ENCODE results near the gene RNF17. TPM values are rescaled to one million over a fixed set of nuclear protein-coding genes. Genes with fewer than 3 reads are reported as not detected.
A peak's percentile ranks its signal among the peaks of the same experiment; 100 is the strongest.
"Not testable (repeated sequence)": the region's sequence is repeated elsewhere in the genome, so short reads cannot be mapped to it uniquely, and the experiment has no call there.

RNF17 gene
- total RNA-seq, 1 experiment from 2014 or later = not detected

DNA sequence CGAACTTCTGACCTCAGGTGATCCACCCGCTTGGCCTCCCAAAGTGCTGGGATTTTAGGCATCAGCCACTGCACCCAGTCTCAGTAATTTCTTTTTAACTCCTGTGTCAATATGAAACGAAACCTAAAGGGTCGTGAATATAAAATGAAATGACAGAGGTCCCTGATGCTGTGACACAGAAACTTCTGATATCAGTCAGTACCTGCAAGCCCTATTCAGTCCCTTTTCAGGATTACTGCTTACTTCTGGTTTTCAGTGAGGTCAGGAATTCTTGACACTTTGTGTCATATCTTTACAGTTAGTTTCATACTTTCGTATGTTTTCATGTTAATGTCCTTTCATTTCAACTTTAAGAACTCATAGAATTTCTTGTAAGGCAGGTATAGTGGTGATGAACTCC lies 58.7 kb downstream of the RNF17 start:
- in situ Hi-C loops (cut with HindIII; ENCODE audit: low pct_unique_long_range_greater_than_20kb, low sequenced_read_pairs) = no loop called here
- no peak for DNase-seq (ENCODE audit: low read depth, low spot score)

DNA sequence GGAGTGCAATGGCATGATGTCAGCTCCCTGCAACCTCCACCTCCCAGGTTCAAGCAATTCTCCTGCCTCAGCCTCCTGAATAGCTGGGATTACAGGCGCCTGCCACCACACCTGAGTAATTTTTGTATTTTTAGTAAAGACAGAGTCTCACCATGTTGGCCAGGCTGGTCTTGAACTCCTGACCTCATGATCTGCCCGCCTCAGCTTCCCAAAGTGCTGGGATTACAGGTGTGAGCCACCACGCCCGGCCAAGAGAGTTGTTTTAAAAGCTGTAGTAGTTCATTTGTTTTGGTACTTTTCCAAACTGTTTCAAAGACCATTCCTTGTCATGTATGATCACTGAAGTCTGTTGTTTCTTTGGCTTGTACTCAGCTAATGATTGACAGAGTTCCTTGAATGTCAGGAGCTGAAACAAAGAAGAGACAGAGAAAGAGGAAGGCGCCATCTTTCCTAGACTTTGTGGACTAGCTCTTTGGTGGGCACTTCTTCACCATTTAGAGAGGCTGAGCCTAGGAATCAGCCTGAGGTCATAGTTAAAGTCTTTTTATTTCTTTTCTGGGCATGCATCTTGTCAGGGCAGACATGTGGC lies 59.2 kb downstream of the RNF17 start:
- in situ Hi-C loops (cut with HindIII; ENCODE audit: low pct_unique_long_range_greater_than_20kb, low sequenced_read_pairs); DNase-seq (ENCODE audit: low read depth, low spot score): not testable (repeated sequence)

DNA sequence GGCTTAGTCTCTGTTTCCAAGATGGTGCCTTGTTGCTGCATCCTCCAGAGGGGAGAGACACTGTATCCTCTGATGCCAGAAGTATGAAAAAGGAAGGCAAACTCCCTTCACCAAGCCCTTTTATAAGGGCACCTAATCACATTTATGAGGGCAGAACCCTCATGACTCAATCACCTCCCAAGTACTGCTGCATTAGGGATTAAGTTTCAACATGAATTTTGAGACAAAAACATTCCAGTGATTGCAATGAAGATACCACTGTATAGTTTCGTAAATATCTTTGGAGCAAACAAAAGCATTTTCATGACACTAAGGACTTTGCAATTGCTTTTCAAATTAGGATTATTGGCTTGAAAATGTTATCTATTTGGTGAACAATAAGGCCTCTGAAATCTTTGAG lies 63.8 kb downstream of the RNF17 start:
- in situ Hi-C loops (cut with HindIII; ENCODE audit: low pct_unique_long_range_greater_than_20kb, low sequenced_read_pairs) = no loop called here
- no peak for DNase-seq (ENCODE audit: low read depth, low spot score)

DNA sequence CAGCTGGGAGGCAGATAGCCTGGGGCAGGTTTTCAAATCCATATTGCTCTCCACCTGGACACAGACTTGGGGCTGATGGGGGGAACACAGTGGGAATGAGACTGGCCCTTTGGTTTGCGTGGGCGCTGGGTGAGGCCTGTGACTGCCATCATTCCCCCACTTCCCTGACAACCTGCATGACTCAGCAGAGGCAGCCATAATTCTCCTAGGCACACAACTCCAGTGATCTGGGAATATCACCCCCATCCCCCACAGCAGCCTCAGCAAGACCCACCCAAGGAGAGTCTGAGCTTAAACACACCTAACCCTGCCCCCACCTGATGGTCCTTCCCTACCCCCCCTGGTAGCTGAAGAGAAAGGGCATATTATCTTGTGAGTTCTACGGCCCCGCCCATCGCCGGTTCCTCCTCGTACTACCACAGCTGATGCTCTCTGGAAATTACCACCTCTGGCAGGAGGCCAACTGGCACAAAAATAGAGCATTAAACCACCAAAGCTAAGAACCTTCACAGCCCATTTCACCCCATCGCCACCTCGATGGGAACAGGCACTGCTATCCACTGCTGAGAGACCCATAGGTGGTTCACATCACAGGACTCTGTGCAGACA lies 71.0 kb downstream of the RNF17 start:
- no peak for DNase-seq (ENCODE audit: low read depth, low spot score)

DNA sequence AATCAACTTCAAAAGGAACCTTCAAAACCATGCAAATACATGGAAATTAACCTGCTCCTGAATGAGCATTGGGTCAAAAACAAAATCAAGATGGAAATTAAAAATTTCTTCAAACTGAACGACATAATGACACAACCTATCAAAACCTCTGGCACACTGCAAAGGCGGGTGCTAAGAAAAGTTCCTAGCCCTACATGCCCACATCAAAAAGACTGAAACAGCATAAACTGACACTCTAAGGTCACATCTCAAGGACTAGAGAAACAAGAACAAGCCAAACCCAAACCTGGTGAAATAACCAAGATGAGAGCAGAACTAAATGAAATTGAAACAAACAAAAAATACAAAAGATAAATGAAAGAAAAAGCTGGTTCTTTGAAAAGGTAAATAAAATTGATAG lies 73.6 kb downstream of the RNF17 start:
- in situ Hi-C loops (cut with HindIII; ENCODE audit: low pct_unique_long_range_greater_than_20kb, low sequenced_read_pairs); DNase-seq (ENCODE audit: low read depth, low spot score): not testable (repeated sequence)

More for the DNA sequence above, 71.0 kb downstream of the RNF17 start:
- in situ Hi-C loops (cut with HindIII; ENCODE audit: low pct_unique_long_range_greater_than_20kb, low sequenced_read_pairs) = no loop called here

DNA sequence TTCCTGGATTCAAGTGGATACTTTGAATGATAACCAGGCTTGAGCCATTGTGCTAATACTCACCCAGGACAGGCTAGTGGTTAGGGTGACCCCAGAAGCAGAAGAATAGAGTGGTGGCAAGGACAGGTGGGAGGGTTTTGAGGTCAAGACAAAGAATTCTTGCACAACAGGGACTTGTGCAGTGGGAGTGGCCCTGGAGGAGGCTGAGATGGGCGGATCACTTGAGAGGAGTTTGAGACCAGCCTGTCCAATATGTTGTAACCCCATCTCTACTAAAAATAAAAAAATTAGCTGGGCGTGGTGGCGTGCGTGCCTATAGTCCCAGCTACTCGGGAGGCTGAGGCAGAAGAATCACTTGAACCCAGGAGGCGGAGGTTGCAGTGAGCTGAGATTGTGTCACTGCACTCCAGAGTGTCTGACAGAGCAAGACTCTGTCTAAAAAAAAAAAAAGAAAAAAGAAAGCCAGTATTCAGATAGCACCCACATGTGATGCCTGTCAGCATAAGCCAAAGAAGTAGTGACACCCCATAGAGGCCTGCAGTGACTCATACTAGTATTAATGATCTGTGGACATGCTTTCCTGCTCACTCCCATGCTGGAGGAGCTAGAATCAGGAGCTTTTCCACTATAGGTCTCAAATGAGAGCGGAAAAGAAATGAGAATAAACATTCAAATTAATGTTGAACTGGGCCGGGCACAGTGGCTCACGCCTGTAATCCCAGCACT lies 78.7 kb downstream of the RNF17 start:
- in situ Hi-C loops (cut with HindIII; ENCODE audit: low pct_unique_long_range_greater_than_20kb, low sequenced_read_pairs) = no loop called here
- peak; percentile 33 for DNase-seq (ENCODE audit: low read depth, low spot score)

DNA sequence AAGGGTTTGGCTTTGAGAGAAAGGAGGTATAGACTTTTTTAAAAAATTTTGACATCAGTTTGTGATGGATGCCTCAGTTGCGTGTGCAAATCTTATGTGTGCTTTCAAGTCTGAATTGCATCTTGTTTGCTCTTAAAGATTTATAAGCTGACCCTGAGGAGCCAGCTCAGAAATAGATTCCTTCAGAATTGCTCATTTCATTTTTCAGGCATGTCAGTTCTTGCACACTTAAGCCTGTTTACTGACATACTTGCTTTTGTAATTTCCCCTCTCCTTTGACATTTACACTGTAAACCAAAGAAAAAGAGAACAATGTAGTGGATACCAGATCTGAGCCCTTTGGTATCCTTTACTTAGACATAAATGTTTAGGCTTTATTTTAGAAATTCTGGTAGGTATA lies 87.6 kb downstream of the RNF17 start:
- DNase-seq (ENCODE audit: low read depth, low spot score) = no peak
- in situ Hi-C loops (cut with HindIII; ENCODE audit: low pct_unique_long_range_greater_than_20kb, low sequenced_read_pairs) = no loop called here

DNA sequence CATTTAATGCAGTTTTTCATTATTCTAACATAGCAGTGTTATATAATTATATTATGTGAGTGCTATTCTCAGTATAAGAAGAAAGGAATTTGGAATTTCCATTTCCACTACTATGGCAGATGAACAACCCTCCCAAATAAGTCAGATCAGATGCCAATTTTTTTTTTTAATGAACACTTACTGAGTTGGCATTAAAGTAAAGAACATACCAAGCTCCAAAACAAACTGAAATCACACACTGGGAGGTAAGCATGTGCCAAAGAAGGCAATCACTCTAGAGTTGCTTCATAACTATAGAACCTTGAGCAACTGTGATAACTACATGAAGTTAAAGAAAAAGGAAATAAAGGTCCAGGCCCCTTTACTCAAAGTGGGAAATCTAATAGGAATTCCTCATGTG lies 90.3 kb downstream of the RNF17 start:
- in situ Hi-C loops (cut with HindIII; ENCODE audit: low pct_unique_long_range_greater_than_20kb, low sequenced_read_pairs) = no loop called here
- no peak for DNase-seq (ENCODE audit: low read depth, low spot score)

DNA sequence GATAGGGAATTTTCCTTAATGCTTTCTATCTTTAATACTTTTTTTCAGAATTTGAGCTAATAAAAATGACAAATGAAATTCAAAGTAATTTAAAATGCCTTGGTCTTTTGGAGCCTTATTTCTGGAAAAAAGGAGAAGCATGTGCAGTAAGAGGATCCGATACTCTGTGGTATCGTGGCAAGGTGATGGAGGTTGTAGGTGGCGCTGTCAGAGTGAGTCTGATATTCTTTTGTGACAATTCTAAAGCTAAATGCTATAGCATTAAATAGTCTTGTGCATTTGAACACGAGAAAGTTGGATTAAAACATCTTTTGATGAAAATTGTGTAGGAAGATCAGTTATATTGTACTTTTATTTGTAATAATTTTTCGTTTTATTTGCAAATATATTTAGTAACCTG lies 95.0 kb downstream of the RNF17 start:
- no peak for DNase-seq (ENCODE audit: low read depth, low spot score)
- in situ Hi-C loops (cut with HindIII; ENCODE audit: low pct_unique_long_range_greater_than_20kb, low sequenced_read_pairs) = no loop called here

DNA sequence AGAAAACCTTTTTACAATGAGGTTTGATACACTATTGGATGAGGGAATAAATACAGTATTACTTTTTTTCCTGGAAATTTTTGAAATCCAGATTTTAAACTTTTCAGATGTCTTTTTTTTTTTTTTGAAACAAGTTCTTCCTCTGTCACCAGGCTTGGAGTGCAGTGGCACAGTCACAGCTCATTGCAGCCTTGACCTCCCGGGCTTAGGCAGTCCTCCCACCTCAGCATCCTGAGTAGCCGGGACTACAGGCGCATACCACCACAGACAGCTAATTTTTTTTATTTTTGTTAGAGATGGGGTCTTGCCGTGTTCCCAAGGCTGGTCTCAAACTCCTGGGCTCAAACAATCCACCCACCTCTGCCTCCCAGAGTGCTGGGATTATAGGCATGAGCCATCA lies 96.8 kb downstream of the RNF17 start:
- in situ Hi-C loops (cut with HindIII; ENCODE audit: low pct_unique_long_range_greater_than_20kb, low sequenced_read_pairs) = no loop called here
- no peak for DNase-seq (ENCODE audit: low read depth, low spot score)

DNA sequence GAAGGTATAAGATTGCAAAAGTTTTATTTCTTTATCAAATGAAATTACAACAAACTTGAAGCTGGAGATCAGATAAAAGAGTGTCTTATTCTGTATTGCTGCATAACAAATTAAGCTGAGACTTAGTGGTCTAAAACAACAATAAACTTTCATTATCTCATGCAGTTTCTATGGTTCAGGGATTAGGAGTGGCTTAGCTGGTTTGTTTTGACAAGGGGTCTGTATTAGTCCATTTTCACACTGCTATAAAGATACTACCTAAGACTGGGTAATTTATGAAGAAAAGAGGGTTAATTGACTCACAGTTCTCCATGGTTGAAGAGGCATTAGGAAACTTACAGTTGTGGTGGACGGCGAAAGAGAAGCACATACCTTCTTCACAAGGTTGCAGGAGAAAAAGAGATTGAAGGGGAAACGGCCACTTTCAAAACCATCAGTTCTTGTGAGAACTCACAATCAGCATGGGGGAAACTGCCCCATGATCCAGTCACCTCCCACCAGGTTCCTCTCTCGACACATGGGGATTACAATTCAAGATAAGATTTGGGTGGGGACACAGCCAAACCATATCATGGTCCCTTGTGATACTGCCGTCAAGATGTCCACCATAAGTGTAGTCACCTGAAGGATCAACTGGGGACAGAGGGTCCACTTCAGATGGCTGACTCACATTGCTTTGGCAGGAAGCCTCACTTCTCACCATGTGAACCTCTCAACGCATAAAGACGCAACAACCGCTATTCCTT lies 97.8 kb downstream of the RNF17 start:
- in situ Hi-C loops (cut with HindIII; ENCODE audit: low pct_unique_long_range_greater_than_20kb, low sequenced_read_pairs) = no loop called here
- DNase-seq (ENCODE audit: low read depth, low spot score) = no peak

DNA sequence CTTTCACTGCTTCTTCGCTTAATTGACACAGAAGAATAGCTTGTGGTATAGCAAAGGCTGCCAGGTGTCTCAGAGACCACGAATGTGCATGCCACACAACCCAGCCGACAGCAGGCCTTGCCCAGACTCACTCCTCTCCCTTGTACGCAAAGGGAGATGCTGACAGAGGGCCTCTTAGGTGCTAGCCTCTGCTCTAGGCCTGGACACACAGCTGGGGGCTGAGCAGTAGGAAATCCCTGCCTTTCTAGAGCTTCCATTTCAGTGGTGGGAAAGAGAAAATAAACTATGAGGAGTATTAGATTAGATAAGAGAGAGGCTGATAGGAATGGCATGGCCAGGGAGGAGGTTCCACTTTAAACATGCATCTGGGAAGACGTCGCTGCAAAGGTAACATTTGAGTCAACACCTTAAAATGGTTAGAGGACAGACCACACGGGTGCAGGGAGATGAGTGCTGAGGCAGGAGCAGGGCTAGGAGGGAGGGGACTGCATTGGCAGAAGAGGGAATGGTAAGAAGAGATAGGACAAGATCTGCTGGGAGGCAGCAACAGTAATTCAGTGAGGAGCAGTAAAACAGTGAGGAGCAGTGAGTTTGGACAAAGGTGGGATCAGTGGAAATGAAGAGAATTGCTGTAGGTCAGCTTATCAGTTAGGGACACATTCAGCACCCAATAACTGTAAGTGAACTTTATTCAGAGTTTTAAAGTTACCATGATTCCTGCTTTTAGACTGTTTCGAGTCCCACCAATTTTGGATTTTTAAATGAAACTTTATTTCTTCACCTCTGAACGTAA lies 100.0 kb downstream of the RNF17 start:
- in situ Hi-C loops (cut with HindIII; ENCODE audit: low pct_unique_long_range_greater_than_20kb, low sequenced_read_pairs) = no loop called here

DNA sequence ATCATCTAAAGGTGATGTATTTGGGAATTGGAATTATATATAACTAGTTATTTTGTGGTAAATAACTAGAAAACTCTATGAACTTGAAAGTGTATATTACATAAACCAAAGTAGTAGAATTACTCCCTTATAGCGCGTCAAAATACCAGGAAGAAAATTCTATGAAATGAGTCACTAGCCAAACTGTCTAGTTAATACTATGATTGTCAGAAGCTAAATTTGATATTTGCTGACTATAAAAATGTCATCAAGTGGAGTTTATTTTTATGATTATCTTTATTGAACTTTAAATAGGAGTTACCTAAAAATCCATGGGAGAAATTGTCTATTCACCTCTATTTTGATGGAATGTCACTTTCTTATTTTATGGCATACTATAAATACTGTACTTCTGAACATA lies 100.6 kb downstream of the RNF17 start:
- in situ Hi-C loops (cut with HindIII; ENCODE audit: low pct_unique_long_range_greater_than_20kb, low sequenced_read_pairs) = no loop called here
- DNase-seq (ENCODE audit: low read depth, low spot score) = no peak

More for the DNA sequence above, 100.0 kb downstream of the RNF17 start:
- no peak for DNase-seq (ENCODE audit: low read depth, low spot score)

DNA sequence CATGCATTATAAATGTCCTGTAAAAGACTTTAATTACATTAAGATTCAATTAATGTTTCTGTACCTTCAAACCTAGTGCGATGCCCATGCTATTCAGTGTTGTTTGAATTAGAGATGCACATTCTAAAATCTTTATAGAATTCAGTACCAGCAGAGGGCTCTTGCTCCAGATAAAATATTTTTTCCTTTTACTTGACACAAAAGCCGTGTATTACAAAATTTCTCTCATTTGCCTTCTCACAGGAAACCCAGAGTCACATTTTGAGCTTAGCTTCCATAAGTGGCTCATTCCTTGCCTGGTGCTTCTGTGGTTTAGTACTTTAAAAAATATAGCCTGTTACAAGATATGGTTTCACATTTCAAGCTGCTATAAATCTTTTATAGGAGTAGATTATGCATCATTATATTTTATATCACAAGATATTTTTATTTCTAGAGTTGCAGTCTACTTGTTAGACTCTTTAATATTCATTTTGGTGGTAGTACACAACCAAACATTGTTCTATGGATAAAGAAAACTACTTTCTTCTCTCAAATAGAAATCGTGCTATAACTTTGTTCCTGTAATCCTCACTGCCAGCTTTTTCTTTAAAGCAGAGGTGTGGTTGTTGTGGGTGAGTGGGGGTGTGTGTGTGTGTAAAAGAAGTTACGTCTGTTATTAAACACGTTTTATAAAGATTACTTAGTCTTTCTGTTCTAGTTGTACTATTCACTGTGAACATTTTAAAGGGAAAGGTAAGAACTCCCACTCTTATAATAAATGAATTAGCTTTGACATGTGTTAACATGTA lies 101.4 kb downstream of the RNF17 start:
- peak; percentile 34 for DNase-seq (ENCODE audit: low read depth, low spot score)
- in situ Hi-C loops (cut with HindIII; ENCODE audit: low pct_unique_long_range_greater_than_20kb, low sequenced_read_pairs) = no loop called here

DNA sequence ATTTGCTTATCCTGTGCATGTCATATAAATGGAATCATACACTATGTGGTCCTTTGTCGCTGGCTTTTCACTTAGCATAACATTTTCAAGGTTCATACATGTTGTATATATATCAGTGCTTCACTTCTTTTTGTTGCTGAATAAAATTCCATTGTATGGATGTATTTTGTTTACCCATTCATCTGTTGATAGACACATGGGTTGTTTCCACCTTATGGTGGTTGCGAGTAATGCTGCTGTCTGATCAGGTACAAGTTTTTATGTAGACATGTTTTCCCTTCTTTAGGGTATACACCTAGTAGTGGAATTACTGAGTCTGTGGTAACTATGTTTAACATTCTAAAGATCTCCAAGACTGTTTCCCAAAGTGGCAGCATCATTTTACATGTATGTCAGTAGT lies 102.5 kb downstream of the RNF17 start:
- in situ Hi-C loops (cut with HindIII; ENCODE audit: low pct_unique_long_range_greater_than_20kb, low sequenced_read_pairs) = no loop called here
- no peak for DNase-seq (ENCODE audit: low read depth, low spot score)

DNA sequence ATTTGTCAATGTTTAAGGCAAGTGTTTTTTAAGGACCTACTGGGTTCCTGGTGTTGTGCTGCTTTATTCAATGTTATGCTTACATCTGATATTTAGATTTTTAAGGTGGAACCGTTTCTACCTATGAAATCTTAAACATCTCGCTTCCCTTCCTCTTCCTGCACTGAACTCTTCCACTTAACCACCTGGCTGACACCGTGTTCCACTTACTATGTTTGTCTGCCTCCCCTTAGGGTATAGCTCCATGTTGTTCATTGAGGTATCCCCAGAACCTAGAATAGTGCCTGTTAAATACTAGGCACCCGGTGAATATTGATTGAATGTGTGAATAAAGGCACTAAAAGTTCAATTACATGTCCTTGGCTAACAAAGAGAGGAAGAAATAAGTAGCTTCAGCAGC lies 104.9 kb downstream of the RNF17 start:
- in situ Hi-C loops (cut with HindIII; ENCODE audit: low pct_unique_long_range_greater_than_20kb, low sequenced_read_pairs) = no loop called here
- no peak for DNase-seq (ENCODE audit: low read depth, low spot score)

DNA sequence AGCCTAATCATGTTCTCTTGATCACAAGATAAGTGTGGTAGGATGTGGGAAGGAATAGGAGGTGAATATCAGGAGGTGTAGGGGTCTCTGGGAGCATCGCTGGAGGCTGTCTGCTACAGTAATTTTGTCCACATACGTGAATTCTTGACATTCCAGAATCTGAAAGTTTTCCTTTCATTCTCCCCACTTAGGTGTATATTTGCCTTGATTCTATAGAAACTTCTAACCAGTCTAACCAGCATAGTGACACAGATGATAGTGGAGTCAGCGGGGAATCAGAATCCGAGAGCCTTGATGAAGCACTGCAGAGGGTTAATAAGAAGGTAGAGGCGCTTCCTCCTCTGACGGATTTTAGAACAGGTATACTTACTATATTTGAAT lies 106.4 kb downstream of the RNF17 start:
- in situ Hi-C loops (cut with HindIII; ENCODE audit: low pct_unique_long_range_greater_than_20kb, low sequenced_read_pairs) = no loop called here
- DNase-seq (ENCODE audit: low read depth, low spot score) = no peak
